GM19193 (cell line): ENCODE measurements around the gene BACH1.

Source experiments
- POLR2A ChIP-seq: IDR thresholded peaks from 4 replicates; pipeline ENCODE4 v1.6.1; 2011; ENCODE audit not compliant: insufficient read depth, insufficient read length; ENCODE audit errors: extremely low read depth

BACH1 gene

DNA sequence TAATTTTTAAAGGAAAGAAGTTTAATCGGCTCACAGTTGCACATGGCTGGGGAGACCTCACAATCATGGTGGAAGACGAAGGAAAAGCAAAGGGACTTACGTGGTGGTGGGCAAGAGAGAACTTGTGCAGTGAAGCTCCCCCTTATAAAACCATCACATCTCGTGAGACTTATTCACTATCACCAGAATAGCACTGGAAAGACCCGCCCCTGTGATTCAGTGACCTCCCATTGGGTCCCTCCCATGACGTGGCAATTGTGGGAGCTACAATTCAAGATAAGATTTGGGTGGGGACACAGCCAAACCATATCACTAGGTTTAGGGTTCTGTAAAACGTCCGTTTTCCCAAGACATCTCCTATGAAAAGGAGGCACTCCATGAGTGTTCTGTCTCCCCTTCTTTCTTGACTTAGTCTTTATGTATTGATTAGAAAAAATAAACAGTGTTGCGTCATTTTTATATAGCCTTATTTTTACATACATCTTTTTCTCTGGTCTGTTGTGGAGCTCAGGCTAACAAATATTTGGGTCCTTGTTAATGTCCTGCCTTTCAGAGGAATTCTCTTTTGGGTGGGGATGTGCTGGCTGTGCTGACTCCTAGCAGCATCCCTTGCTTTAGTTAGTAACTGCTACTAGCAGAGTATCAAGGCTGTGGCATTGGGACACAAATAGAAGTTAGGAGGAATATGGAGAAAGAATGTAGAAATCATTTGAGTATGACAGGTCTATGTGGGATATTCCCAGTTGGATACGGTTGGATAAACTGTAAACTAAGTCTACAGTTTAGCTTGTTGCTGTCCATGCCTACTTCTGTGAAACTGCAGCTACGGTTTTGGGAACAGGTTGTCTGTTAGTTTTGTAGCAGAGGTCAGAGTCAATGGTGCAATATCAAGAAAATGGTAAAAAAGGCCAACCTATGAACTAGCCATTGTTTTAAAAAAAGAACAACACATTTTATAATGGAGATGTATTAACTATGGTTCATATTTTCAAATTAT lies 23.5 kb downstream of the BACH1 start:
- no peak for TF ChIP-seq POLR2A

DNA sequence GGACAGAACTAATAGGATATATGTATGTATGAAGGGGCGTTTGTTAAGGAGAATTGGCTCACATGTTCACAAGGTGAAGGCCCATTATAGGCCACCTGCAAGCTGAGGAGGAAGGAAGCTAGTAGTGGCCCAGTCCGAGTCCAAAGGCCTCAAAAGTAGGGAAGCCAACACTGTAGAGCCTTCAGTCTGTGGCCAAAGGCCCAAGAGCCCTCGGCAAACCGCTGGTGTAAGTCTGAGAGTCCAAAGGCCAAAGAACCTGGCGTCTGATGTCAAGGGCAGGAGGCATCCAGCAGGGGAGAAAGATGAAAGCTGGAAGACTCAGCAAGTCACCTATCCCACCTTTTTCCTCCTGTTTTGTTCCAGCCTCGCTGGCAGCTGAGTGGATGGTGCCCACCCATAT lies 24.5 kb downstream of the BACH1 start:
- no peak for TF ChIP-seq POLR2A

DNA sequence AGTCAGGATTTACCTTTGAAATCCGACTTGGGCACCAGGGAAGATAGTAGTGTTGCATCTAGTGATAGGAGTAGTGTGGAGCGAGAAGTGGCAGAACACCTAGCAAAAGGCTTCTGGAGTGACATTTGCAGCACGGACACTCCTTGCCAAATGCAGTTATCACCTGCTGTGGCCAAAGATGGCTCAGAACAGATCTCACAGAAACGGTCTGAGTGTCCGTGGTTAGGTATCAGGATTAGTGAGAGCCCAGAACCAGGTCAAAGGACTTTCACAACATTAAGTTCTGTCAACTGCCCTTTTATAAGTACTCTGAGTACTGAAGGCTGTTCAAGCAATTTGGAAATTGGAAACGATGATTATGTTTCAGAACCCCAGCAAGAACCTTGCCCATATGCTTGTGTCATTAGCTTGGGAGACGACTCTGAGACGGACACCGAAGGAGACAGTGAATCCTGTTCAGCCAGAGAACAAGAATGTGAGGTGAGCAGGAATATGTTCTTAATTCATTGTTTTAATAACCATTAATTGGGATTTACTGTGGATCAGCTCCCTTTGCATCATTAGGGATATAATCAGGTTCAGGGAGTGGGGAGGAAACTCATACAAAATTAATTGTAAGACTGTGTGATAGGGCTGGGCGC lies 28.3 kb downstream of the BACH1 start:
- no peak for TF ChIP-seq POLR2A

DNA sequence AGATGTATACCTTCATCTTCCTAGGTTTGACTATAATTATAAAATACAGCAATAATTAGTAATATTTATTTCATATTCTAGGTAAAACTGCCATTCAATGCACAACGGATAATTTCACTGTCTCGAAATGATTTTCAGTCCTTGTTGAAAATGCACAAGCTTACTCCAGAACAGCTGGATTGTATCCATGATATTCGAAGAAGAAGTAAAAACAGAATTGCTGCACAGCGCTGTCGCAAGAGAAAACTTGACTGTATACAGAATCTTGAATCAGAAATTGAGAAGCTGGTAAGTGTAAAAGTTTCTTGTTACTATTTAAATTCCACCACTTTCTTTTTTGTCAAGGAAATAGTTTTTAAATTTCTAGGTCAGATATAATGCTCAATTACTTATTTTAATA lies 30.7 kb downstream of the BACH1 start:
- no peak for TF ChIP-seq POLR2A

DNA sequence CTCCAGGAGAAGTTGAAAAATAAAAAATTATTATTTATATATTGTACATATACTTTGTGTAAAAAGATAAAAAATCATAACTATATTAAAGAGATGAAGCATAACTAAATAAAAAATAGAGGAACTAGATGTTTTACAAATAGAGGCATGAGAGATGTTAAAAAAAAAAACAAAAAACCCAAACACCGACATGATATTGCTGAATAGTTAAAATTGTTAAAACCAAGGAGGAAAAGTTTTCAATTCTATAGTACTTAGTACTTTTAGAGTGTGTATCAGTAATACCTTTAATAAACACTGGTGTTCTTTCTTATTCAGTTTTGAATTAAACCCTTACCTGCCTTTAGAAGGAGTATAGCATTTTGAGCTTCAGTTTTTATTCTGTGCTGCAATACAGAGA lies 32.1 kb downstream of the BACH1 start:
- no peak for TF ChIP-seq POLR2A

DNA sequence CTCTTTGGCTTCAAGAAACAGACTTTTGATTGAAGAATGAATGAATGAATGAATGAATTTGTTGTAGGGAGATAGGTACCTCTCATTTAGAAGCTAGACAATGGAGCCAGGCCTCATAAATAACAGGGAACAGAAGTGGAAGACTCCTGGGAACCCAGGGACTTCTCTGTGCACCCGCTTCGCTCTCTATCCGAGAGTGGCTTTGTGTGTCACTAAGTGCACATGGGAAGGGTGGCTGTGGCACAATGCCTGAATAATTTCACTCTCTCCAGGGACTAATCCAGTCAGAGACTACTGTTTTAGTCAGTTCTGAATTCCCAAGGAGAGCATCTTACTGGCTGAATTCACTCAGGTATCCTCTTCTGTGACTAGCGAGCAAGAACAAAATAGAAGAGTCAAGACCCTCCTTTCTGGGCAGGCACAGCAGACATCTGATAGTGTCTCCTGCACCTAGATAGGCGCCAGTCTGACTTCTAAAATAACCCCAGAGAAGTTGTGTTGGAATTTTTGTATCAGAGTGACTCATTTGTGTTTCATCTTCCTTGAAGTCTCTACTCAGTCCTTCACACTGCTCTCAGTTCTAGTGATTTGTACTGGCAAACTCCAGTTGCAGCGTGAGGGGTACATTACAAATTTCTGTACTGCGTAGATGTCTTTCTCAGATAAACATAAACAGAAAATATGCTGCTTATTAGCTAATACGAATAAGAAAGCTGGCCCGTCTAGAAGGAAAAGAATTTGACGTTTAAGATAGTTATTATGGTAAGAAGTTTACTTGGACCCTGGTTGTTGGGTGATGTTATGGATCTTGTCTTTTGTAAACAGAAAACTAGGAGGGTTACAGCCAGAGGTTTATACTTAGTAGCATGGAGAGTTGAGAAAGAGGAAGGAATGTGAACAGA lies 34.0 kb downstream of the BACH1 start:
- TF ChIP-seq POLR2A, result no peak

DNA sequence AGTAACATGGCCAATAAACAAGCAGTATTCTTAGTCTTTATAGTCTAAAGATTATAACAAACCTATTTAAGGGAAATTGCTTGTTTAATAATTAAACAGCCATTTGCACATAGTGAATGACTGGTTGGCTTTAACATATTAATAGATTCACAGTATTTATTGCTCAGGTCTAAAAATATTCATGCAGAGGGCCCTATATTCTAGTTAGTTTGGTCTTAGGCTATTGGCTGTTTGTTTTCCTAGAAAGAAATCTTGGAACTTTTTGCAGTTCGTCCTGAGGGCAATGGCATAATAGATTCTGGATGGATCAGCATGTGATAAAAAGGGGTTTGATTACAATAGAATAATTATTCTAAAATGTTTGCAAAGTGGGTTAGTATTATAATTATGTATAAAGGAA lies 34.7 kb downstream of the BACH1 start:
- no peak for TF ChIP-seq POLR2A

DNA sequence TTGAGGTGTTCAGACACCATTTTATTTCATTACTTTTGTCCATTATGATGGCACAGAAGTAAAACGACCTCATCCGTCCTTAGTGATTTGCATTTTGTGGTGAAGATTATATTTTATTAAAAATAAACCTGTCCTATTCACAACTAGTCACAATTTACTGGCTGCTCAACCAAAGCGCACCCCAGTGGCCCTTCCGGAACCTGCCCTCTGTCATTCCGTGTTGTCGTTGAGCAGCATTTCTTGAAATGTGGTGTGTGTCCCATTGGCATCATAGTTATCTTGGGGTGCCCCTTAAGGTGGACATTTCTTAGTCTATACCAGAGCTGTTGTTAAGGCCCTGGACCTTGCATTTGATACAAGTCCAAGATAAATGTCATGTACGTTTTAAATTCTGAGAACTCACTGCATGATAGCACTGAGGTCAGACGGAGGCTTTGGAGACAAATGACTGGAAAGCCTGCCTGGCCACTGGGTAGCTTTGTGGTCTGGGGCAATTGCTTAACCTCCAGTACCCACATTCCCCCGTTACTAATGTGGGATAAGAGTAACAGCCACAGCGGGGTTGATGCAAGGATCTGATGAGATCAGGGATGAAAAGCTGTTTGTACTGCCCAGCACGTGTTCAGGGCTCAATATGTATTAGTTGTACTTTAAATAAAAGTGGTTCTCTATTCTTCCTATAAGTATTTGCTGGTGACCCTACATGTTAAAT lies 36.2 kb downstream of the BACH1 start:
- TF ChIP-seq POLR2A, result no peak

DNA sequence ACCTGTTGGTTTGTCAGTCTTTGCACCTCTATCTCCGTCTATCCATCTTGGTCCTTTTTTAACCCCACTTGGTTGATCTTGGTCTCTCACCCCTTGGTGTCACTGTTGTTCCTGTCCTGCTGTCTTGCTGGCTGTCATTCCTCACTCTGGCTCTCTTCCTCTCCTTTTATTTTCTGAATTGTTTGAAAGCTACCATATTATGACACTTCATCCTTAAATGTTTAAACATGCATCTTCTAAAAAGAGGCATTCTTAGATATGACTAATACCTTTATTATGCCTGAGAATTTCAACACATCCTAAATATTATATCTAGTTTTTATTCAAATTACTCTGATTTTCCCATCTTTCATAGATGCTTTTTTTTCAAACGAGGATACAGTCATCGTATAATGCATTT lies 37.0 kb downstream of the BACH1 start:
- no peak for TF ChIP-seq POLR2A

DNA sequence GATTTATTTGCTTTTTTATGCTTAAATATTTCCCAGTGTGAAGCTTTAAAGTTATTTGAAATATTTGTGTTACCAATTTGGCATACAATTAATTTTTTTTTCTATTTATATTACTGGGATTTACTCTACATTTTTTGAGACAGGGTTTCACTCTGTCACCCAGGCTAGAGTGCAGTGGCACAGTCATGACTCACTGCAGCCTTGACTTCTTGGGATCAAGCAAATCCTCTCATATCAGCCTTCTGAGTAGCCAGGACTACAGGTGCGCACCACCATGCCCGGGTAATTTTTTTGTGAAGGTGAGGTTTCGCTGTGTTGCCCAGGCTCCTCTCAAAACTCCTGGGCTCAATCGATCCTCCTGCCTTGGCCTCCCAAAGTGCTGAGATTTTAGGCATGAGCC lies 39.5 kb downstream of the BACH1 start:
- no peak for TF ChIP-seq POLR2A

DNA sequence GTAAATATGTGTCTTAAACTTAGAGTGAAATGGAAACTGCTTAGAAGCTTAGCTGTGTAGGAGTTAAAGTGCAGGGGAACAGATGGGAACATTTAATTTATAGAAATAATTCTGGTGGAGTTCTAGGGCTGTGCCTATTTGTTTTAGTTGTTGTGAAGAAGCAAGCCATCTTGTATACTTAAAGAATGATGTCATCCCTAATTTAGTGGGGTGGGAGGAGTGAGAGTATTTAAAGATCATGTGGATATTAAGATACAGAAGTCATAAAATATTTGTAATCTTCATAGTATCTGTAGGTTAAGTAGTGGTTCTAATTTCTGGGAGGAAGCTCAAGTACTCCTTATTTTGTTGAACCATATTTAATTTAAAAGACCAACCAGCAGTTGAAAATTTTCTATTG lies 41.5 kb downstream of the BACH1 start:
- TF ChIP-seq POLR2A, result no peak

DNA sequence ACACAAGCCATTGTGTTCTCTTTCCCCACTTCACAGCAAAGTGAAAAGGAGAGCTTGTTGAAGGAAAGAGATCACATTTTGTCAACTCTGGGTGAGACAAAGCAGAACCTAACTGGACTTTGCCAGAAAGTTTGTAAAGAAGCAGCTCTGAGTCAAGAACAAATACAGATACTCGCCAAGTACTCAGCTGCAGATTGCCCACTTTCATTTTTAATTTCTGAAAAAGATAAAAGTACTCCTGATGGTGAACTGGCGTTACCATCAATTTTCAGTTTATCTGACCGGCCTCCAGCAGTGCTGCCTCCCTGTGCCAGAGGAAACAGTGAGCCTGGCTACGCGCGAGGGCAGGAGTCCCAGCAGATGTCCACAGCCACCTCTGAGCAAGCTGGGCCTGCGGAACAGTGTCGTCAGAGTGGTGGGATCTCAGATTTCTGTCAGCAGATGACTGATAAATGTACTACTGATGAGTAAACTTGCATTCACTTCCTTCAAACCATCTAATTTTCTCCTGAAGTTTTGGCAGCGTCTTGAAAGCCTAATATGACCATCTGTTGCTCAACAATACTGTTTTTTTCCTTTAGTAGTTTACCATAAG lies 43.7 kb downstream of the BACH1 start:
- TF ChIP-seq POLR2A, result peak; percentile 17

DNA sequence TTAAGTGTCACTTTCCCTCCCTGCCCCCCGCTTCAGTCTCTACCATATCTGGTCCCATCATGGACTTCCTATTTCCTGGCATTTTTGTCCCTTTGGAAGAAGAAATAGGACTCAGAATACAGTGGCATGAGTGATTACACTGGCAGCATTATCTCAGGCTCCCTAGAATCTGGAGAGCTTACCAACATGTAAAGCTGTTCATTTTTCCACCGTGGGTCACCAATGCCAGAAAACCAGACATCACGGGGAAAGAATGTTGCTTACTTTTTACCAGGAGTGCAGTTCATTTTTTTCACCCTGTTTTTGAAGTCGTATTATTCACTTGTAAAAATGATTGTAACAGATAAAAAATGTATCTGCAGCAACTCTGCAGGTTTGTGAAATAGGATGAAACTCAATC lies 44.8 kb downstream of the BACH1 start:
- TF ChIP-seq POLR2A, result no peak

DNA sequence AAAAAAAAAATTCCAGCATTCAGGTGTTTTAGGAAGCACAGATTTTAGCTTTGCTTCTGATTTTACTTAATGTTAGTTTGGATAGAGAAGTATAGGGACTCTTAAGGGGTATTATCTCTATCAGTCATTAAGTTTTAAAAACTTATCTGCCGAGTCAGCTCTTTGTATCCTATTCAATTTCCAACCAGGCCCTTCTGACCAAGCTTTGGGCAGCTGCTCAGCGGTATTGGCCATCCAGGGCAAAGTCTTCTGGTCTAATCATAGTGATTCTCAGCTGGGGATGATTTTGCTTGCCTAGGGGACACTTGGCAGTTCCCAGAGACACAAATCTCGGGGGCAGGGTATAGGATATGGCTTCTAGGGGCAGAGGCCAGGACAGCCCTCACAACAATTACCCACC lies 47.6 kb downstream of the BACH1 start:
- TF ChIP-seq POLR2A, result no peak
